ENCODE results near the gene TMEM120A.

GRCh38 chr7:75943864-75944263 is 50.5 kb downstream of the TMEM120A start:
- TF ChIP-seq POLR2AphosphoS5 (IDR thresholded peaks at IDR 0.05) (no peak), CTCF (IDR thresholded peaks at IDR 0.05) (no peak)
